ENCODE results near the gene KIF23.
"Not testable (repeated sequence)": the region's sequence is repeated elsewhere in the genome, so short reads cannot be mapped to it uniquely, and the experiment has no call there.

Gene KIF23
- total RNA-seq, result 0.32 to 7.8 (median 3.1) reads per million in 9 experiments

GRCh38 chr15:69413822-69414700, at the start of gene KIF23:
Gene KIF23 (plus strand): TSS chr15:69414349. CDS start chr15:69414466, 117 bp downstream.
- Mint-ChIP-seq H3K4me3 (peak within 1 kb of the TSS; percentile 87 to 88), H3K27me3 (peaks cover 0 to 4% of the 10 kb centered on the region in 2 donors), H3K4me1 (ENCODE audit: low read depth in 2 of 2) (peaks cover 5 to 7% of the 10 kb centered on the region in 2 donors), H3K9me3 (no peaks in the 10 kb centered on the region), H3K36me3 (ENCODE audit: insufficient read depth) (peaks cover 7% of the 10 kb centered on the region), H3K27ac (peak within 1 kb of the TSS; percentile 68 to 77)
- peak; percentile 88 to 92 (median 91) for DNase-seq
- peak; percentile 98 for ATAC-seq (replicated peaks)

DNA sequence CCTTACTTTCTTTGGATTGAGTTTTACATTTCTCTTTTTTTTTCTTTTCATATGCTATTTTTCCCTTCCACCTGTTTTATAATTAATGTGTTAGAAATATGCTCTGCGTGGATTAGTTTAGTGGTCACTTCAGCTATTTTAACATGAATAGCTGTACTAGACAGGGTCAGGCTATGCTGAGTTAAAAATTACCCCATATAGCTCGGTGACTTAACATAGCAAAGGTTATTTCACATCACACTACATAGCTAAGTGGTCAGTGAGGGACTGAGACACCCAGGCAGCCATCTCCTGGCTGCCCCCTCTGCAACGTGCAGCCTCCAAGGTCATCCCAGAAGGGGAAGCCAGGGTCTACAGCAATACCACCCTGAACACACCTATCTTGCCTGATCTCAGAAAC, 46.9 kb upstream of the KIF23 start:
- Mint-ChIP-seq H3K27me3 (peaks cover 19 to 38% of the 10 kb centered on the region in 2 donors), H3K9me3 (no peaks in the 10 kb centered on the region), H3K4me1 (ENCODE audit: low read depth in 2 of 2) (no peaks in the 10 kb centered on the region), H3K4me3 (no peak overlapping the region), H3K36me3 (ENCODE audit: insufficient read depth) (no peaks in the 10 kb centered on the region), H3K27ac (no peak overlapping the region)
- ATAC-seq (replicated peaks), result no peak
- no peak for DNase-seq

DNA sequence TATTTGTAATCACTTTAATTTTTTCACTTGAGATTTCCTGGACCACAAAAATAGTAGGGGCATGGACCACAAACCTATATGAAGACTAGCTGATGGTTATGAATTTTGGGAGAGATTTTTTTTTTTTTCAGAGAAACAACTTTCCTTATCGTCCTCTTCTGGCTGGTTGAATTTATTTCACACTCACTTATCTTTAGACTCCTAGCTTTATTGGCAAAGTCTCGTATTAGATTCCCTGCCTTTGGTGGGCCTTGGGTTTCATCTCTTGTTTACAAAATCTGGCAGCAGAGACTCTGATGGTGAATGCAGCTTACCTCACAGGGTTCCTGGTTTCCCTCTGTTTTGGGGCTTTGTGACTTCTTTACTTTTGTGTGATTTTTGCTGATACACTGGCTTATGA, 44.5 kb upstream of the KIF23 start:
- H3K27me3 Mint-ChIP-seq, result peaks cover 37 to 60% of the 10 kb centered on the region in 2 donors
- ATAC-seq (replicated peaks), result no peak
- no peak overlapping the region for H3K4me3 Mint-ChIP-seq

DNA sequence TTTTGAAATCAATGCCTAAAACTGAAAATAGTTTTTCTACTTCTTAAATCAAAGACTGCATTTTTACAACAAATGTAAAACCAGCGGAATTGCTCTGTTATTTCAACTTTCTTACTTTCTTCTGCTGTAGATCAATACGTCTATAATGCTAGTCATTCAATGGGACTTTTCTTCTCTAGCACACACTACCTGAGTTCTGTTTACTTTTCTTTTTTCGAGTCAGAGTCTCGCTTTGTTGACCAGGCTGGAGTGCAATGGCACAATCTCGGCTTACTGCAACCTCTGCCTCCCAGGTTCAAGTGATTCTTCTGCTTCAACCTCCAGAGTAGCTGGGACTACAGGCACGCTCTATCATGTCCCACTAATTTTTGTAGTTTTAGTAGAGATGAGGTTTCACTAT, 40.7 kb upstream of the KIF23 start:
- Mint-ChIP-seq H3K27me3 (peaks cover 42 to 65% of the 10 kb centered on the region in 2 donors), H3K36me3 (ENCODE audit: insufficient read depth) (no peaks in the 10 kb centered on the region), H3K4me3 (no peak overlapping the region), H3K27ac (no peak overlapping the region), H3K4me1 (ENCODE audit: low read depth in 2 of 2) (peaks cover 0 to 2% of the 10 kb centered on the region in 2 donors), H3K9me3 (no peaks in the 10 kb centered on the region)
- DNase-seq (no peak), ATAC-seq (replicated peaks) (no peak)

More for the DNA sequence above, 44.5 kb upstream of the KIF23 start:
- Mint-ChIP-seq H3K27ac (no peak overlapping the region), H3K4me1 (ENCODE audit: low read depth in 2 of 2) (no peaks in the 10 kb centered on the region), H3K9me3 (no peaks in the 10 kb centered on the region), H3K36me3 (ENCODE audit: insufficient read depth) (no peaks in the 10 kb centered on the region)
- no peak for DNase-seq

- H3K4me1 Mint-ChIP-seq (ENCODE audit: low read depth in 2 of 2), result peaks cover 0 to 2% of the 10 kb centered on the region in 2 donors
Measured at GRCh38 chr15:69375151-69375790, 38.9 kb upstream of the KIF23 start.

GRCh38 chr15:69377216-69377970, 36.8 kb upstream of the KIF23 start:
- Mint-ChIP-seq H3K4me3 (no peak overlapping the region), H3K27ac (no peak overlapping the region), H3K9me3 (no peaks in the 10 kb centered on the region), H3K4me1 (ENCODE audit: low read depth in 2 of 2) (peaks cover 0 to 2% of the 10 kb centered on the region in 2 donors), H3K36me3 (ENCODE audit: insufficient read depth) (no peaks in the 10 kb centered on the region), H3K27me3 (peaks cover 54 to 70% of the 10 kb centered on the region in 2 donors)
- no peak for DNase-seq
- no peak for ATAC-seq (replicated peaks)

More at GRCh38 chr15:69375151-69375790, 38.9 kb upstream of the KIF23 start:
- Mint-ChIP-seq H3K36me3 (ENCODE audit: insufficient read depth) (no peaks in the 10 kb centered on the region), H3K27ac (no peak overlapping the region), H3K27me3 (peaks cover 48 to 63% of the 10 kb centered on the region in 2 donors), H3K9me3 (no peaks in the 10 kb centered on the region), H3K4me3 (no peak overlapping the region)
- DNase-seq, result no peak
- ATAC-seq (replicated peaks), result no peak

- DNase-seq (no peak), ATAC-seq (replicated peaks) (no peak)
- Mint-ChIP-seq H3K4me3 (no peak overlapping the region), H3K27me3 (peaks cover 30 to 42% of the 10 kb centered on the region in 2 donors), H3K9me3 (no peaks in the 10 kb centered on the region), H3K27ac (no peak overlapping the region), H3K4me1 (ENCODE audit: low read depth in 2 of 2) (peaks cover 0 to 2% of the 10 kb centered on the region in 2 donors), H3K36me3 (ENCODE audit: insufficient read depth) (no peaks in the 10 kb centered on the region)
Measured at GRCh38 chr15:69380100-69380725, 33.9 kb upstream of the KIF23 start.

DNA sequence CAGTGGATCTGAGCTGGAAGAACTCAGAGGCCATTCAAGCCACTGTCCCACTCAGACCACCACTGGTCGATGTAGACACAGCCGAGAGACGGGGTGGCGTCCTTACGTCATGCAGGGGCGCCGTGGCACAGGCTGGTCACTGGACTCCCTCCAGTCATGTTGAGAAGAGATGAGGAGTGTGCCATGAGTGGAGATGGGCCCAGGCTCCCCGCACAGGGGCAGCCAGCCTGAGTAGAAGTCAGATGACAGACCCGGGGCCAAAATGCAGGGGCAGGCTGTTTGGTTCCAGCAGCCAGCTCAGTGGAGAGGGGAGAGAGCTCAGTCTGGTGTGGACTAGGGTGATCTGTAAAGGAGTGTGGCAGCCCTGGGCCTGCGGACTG, 33.4 kb upstream of the KIF23 start:
- no peaks in the 10 kb centered on the region for H3K9me3 Mint-ChIP-seq
- H3K27me3 Mint-ChIP-seq, result peaks cover 26 to 37% of the 10 kb centered on the region in 2 donors
- H3K4me1 Mint-ChIP-seq (ENCODE audit: low read depth in 2 of 2), result peaks cover 0 to 2% of the 10 kb centered on the region in 2 donors
- no peaks in the 10 kb centered on the region for H3K36me3 Mint-ChIP-seq (ENCODE audit: insufficient read depth)
- DNase-seq, result no peak
- ATAC-seq (replicated peaks), result no peak
- no peak overlapping the region for H3K4me3 Mint-ChIP-seq
- no peak overlapping the region for H3K27ac Mint-ChIP-seq

- not testable (repeated sequence) for H3K27ac Mint-ChIP-seq; H3K36me3 Mint-ChIP-seq (ENCODE audit: insufficient read depth); H3K4me3 Mint-ChIP-seq; H3K4me1 Mint-ChIP-seq (ENCODE audit: low read depth in 2 of 2); DNase-seq; ATAC-seq (replicated peaks); H3K9me3 Mint-ChIP-seq
- peaks cover 19 to 25% of the 10 kb centered on the region in 2 donors for H3K27me3 Mint-ChIP-seq
Measured at GRCh38 chr15:69382176-69382575, 32.0 kb upstream of the KIF23 start.

GRCh38 chr15:69384066-69384465, 30.1 kb upstream of the KIF23 start:
- not testable (repeated sequence) for H3K27ac Mint-ChIP-seq; H3K4me3 Mint-ChIP-seq; H3K9me3 Mint-ChIP-seq; H3K36me3 Mint-ChIP-seq (ENCODE audit: insufficient read depth); ATAC-seq (replicated peaks); H3K4me1 Mint-ChIP-seq (ENCODE audit: low read depth in 2 of 2); DNase-seq
- H3K27me3 Mint-ChIP-seq, result peaks cover 12 to 18% of the 10 kb centered on the region in 2 donors

- Mint-ChIP-seq H3K27me3 (peaks cover 9 to 10% of the 10 kb centered on the region in 2 donors), H3K36me3 (ENCODE audit: insufficient read depth) (no peaks in the 10 kb centered on the region), H3K9me3 (no peaks in the 10 kb centered on the region), H3K27ac (no peak overlapping the region), H3K4me3 (no peak overlapping the region), H3K4me1 (ENCODE audit: low read depth in 2 of 2) (no peaks in the 10 kb centered on the region)
- no peak for DNase-seq
- ATAC-seq (replicated peaks), result no peak
Measured at GRCh38 chr15:69384626-69385598, 29.2 kb upstream of the KIF23 start.

GRCh38 chr15:69385831-69386230, 28.3 kb upstream of the KIF23 start:
- H3K4me3 Mint-ChIP-seq, result no peak overlapping the region
- DNase-seq (no peak), ATAC-seq (replicated peaks) (no peak)
- H3K27ac Mint-ChIP-seq, result no peak overlapping the region
- no peaks in the 10 kb centered on the region for H3K9me3 Mint-ChIP-seq
- H3K4me1 Mint-ChIP-seq (ENCODE audit: low read depth in 2 of 2), result no peaks in the 10 kb centered on the region
- no peaks in the 10 kb centered on the region for H3K36me3 Mint-ChIP-seq (ENCODE audit: insufficient read depth)
- H3K27me3 Mint-ChIP-seq, result peaks cover under 1% of the 10 kb centered on the region in 2 donors
